ENCODE measurements around the gene WDR20.

The WDR20 gene

DNA sequence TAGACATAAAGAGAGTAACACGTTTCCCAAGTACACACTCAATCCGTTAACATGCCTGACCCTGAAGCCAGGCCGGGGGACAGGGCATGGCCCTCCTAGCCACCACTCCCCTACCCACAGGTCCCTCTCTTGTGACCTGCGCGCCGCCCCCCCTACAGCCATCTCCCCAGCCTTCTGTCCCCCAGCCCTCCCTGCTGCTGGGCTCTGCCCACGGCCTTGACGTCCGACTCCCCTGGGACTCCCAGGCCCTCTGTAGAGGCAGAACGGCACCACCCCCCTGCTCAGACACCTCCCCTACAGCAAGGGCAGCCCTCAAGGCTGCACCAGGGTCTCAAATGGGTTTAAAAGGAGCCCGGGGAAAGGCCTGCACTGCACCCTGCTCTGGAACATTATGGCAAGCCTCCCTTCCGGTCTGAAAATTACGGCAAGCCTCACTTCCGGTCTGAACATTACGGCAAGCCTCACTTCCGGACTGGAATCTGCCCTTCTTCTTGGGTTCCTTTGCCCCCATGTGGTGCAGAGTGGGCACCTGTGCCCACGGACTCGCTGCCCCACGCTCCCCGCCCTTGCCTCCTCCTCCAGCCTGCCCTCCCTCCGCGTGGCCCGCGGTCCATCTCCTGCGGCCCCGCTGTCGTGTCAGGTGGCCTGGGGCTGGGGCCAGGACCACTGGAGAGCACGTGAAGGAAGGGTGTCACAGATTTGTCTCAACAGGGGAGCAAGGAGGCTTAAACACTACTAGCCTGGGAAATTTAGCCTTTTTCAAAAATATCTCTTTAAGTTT lies 87.7 kb downstream of the WDR20 start:
- no peaks in the 10 kb centered on the region for H3K27me3 ChIP-seq (replicated peaks; ENCODE audit: control insufficient read depth, insufficient read depth, low read length)
- TF ChIP-seq, protein P1, sequence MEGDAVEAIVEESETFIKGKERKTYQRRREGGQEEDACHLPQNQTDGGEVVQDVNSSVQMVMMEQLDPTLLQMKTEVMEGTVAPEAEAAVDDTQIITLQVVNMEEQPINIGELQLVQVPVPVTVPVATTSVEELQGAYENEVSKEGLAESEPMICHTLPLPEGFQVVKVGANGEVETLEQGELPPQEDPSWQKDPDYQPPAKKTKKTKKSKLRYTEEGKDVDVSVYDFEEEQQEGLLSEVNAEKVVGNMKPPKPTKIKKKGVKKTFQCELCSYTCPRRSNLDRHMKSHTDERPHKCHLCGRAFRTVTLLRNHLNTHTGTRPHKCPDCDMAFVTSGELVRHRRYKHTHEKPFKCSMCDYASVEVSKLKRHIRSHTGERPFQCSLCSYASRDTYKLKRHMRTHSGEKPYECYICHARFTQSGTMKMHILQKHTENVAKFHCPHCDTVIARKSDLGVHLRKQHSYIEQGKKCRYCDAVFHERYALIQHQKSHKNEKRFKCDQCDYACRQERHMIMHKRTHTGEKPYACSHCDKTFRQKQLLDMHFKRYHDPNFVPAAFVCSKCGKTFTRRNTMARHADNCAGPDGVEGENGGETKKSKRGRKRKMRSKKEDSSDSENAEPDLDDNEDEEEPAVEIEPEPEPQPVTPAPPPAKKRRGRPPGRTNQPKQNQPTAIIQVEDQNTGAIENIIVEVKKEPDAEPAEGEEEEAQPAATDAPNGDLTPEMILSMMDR (IDR thresholded peaks at IDR 0.05; ENCODE audit: insufficient read depth, low read length, poor library complexity, severe bottlenecking) = no peak
- no peak for DNase-seq (ENCODE audit: extremely low read depth, insufficient read length)
- H3K36me3 ChIP-seq (ENCODE audit: control insufficient read depth, insufficient read depth, low read length) = peaks cover 2% of the 10 kb centered on the region; the same call in 1 of the 2 replicates
- H3K4me3 ChIP-seq (replicated peaks; ENCODE audit: low read depth, low read length) = no peak overlapping the region

DNA sequence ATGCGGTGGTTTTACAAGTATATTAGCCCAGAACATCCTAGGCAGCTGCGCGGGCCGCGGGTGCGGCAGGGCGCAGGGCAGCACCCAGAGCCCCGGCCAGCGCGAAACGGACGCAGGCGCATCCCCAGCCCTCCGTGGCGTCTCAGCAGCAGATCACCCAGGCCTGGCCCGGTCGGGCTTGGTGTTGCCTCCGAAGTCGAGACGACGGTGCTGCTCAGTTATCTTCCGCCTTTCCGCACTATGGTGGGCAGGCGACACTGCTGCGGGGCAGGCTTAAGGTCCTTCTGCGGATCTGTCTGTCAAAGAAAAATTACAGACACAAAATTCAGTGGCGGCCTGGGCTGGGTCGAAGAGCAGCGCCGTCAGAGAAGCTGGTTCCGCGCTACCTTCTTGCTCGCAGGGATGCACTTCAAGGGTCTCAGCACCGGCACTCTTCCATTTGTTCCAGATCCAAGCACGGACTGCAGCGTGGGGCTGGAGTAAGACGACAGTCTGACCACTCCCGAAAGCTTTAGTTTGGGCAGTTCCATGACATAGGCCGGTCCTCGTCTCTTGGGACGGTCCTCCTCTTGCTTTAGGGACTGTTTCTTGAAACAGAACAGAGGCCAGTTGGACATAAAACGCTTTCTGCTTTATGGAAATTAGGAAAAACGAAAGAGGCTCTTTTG lies 89.5 kb downstream of the WDR20 start:
- Histone ChIP-seq H3K27me3 (replicated peaks; ENCODE audit: control insufficient read depth, insufficient read depth, low read length) (no peaks in the 10 kb centered on the region), H3K36me3 (ENCODE audit: control insufficient read depth, insufficient read depth, low read length) (no peaks in the 10 kb centered on the region), H3K4me3 (replicated peaks; ENCODE audit: low read depth, low read length) (no peak overlapping the region)
- DNase-seq (ENCODE audit: extremely low read depth, insufficient read length) = no peak
- TF ChIP-seq, protein P1 (IDR thresholded peaks at IDR 0.05; ENCODE audit: insufficient read depth, low read length, poor library complexity, severe bottlenecking) = no peak

DNA sequence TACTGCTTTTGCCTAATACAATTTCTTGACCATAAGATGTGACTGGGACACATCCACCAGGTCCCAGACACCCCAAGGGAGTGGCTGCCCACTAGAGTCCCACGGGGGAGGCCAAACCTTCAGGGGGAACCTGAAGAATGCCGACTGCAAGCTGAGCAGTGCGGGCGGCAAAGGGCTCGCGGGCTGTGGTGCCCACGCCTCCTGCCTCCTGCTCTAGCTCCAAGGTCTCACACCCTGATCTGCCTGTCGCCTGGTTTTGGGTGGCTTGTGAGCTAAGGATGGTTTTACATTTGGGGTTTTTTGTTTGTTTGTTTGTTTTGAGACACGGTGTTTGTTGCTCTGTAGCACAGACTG lies 90.0 kb downstream of the WDR20 start:
- Histone ChIP-seq H3K36me3 (ENCODE audit: control insufficient read depth, insufficient read depth, low read length) (no peaks in the 10 kb centered on the region), H3K27me3 (replicated peaks; ENCODE audit: control insufficient read depth, insufficient read depth, low read length) (no peaks in the 10 kb centered on the region), H3K4me3 (replicated peaks; ENCODE audit: low read depth, low read length) (no peak overlapping the region)
- no peak for DNase-seq (ENCODE audit: extremely low read depth, insufficient read length)
- TF ChIP-seq, protein P1 (IDR thresholded peaks at IDR 0.05; ENCODE audit: insufficient read depth, low read length, poor library complexity, severe bottlenecking) = no peak

DNA sequence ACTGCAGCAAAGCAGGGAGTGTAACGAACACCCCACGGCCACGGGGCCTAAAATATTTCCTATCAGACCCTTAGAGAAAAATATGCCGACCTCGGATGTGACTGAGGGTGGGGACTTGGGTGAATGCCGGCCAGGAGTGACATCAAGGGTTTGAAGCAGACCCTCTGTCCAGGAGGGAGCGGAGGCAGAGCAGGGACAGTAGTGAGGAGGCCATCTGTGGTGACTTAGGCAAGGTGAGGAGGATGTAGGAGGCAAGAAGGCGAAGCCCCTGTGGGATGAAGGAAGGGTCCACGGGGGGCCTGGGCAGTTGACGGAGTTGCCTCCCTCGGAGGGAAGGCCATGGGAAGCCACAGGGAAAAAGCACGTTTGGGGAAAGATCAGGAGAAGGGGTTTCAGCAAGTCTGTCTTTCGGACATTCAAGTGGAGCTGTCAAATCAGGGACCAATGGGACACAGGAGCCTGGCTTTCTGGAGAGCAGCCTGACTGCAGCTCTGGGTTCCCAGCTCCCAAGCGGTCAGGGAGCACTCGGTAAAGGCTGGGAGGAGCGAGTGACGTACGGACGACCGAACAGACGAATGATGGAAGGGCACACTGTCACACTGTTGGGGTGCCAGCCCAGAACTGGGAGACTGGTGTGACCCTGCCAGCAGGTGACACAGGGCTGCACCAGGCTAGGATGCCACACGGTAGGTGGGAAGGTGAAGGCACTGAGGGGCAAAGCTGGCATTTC lies 90.9 kb downstream of the WDR20 start:
- TF ChIP-seq, protein P1 (IDR thresholded peaks at IDR 0.05; ENCODE audit: insufficient read depth, low read length, poor library complexity, severe bottlenecking) = no peak
- Histone ChIP-seq H3K36me3 (ENCODE audit: control insufficient read depth, insufficient read depth, low read length) (no peaks in the 10 kb centered on the region), H3K27me3 (replicated peaks; ENCODE audit: control insufficient read depth, insufficient read depth, low read length) (no peaks in the 10 kb centered on the region), H3K4me3 (replicated peaks; ENCODE audit: low read depth, low read length) (no peak overlapping the region)
- DNase-seq (ENCODE audit: extremely low read depth, insufficient read length) = no peak

DNA sequence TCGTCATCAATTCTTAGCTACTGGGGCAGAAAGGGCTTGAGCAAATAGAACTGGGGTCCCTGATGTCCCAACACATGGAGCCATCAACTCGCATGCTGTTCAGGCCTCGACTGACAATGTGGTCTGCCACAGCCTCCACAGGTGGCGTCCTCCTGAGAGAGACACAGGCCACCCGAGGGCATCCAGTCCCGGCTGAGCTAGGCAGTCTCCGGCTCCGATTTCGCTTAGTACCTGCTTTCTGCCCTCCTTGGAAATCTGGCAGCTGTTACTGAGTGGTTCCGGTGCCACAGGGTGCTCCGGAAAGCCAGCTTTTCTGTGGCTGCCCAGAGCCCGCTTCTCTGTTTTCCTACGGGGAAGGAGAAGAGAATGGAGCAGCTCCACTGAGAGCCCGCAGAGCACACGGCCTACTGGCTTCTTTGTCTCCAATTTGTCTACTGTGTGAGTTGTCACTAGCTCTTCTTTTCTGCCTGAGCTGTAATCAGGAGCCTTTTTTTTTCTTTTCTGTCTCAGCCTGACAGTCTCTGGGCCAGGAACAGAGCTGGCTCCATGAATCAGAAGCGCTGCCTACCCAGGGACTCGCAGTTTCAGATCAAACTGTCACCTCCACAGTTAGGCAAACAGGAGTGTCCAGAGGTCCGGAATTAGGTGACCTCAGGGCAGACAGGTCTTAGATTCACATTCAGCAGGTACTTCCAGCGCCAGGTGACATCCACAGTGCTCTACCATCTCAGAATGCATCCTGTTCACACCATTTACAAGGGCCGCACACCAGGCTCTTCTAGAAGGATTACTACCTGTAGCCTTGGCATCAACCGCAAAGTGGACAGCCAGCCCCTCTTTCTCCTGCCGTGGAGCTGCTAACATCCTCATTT lies 92.0 kb downstream of the WDR20 start:
- no peaks in the 10 kb centered on the region for H3K36me3 ChIP-seq (ENCODE audit: control insufficient read depth, insufficient read depth, low read length)
- no peaks in the 10 kb centered on the region for H3K27me3 ChIP-seq (replicated peaks; ENCODE audit: control insufficient read depth, insufficient read depth, low read length)
- no peak for DNase-seq (ENCODE audit: extremely low read depth, insufficient read length)
- TF ChIP-seq, protein P1 (IDR thresholded peaks at IDR 0.05; ENCODE audit: insufficient read depth, low read length, poor library complexity, severe bottlenecking) = no peak
- no peak overlapping the region for H3K4me3 ChIP-seq (replicated peaks; ENCODE audit: low read depth, low read length)

Measured in GM06990 (cell line).